PC-3 (cell line): ENCODE measurements around the gene TNFSF13. TPM values are rescaled to one million over a fixed set of nuclear protein-coding genes. Genes with fewer than 3 reads are reported as not detected.

ENCODE experiments used
- ATAC-seq: fragments of 200-7000 bp; cut with Tn5 transposase; 2 replicates; pipeline ENCODE4 v1.9.1; 2020; ENCODE audit warnings: mild to moderate bottlenecking, moderate library complexity
- BruUV-seq: library from RNA; stranded (reverse); fragments of 400-500 nt; replicated peaks from 2 replicates; lab custom pipeline; 2021; lab: Mats Ljungman, UMichigan
- CTCF ChIA-PET: fragments of 300-600 bp; sonication (Branson Sonifier 250); formaldehyde crosslinking; loops from one replicate; lab custom pipeline; 2022; ENCODE audit warnings: antibody characterized with exemption; lab: Charles Lee
- POLR2A ChIA-PET: fragments of 300-600 bp; sonication (Branson Sonifier 250); formaldehyde crosslinking; loops from one replicate; lab custom pipeline; 2022; ENCODE audit warnings: antibody characterized with exemption; ENCODE audit not compliant: unreplicated experiment; lab: Charles Lee
- DNase-seq: peaks from one replicate; pipeline ENCODE4 v3.0.0-alpha.2; 2015
- H2AFZ ChIP-seq: fragments of 300-600 bp; sonication (generic); 2 replicates; pipeline ENCODE4 v1.6.0; 2016; ENCODE audit warnings: antibody characterized with exemption, low read length
- H3F3A ChIP-seq: fragments of 300-600 bp; sonication (generic); one replicate; pipeline ENCODE4 v1.6.0; 2017; ENCODE audit warnings: antibody characterized with exemption, low read length, control low read depth, mild to moderate bottlenecking; ENCODE audit not compliant: unreplicated experiment
- H3K27ac ChIP-seq: fragments of 300-600 bp; sonication (generic); 2 replicates; pipeline ENCODE4 v1.5.1; 2016; ENCODE audit warnings: mild to moderate bottlenecking, low read length
- H3K27me3 ChIP-seq: fragments of 300-600 bp; sonication (generic); 2 replicates; pipeline ENCODE4 v1.6.1; 2016; ENCODE audit warnings: low read length, mixed read lengths
- H3K36me3 ChIP-seq: fragments of 300-600 bp; sonication (generic); 2 replicates; pipeline ENCODE4 v1.6.1; 2016; ENCODE audit warnings: low read depth, mixed run types, low read length, mixed read lengths
- H3K4me1 ChIP-seq: fragments of 300-600 bp; sonication (generic); 2 replicates; pipeline ENCODE4 v1.5.1; 2016; ENCODE audit warnings: low read length; ENCODE audit not compliant: insufficient read depth
- H3K4me2 ChIP-seq: fragments of 300-600 bp; sonication (generic); 2 replicates; pipeline ENCODE4 v1.6.0; 2016; ENCODE audit warnings: low read length
- H3K4me3 ChIP-seq: fragments of 300-600 bp; sonication (generic); 2 replicates; pipeline ENCODE4 v1.5.1; 2016; ENCODE audit warnings: mild to moderate bottlenecking, low read length, mixed read lengths
- H3K79me2 ChIP-seq: fragments of 300-600 bp; sonication (generic); 2 replicates; pipeline ENCODE4 v1.6.1; 2017; ENCODE audit warnings: low read length, mixed read lengths
- H3K9ac ChIP-seq: fragments of 300-600 bp; sonication (generic); 2 replicates; pipeline ENCODE4 v1.6.0; 2016; ENCODE audit warnings: mild to moderate bottlenecking, low read length
- H3K9me2 ChIP-seq: fragments of 300-600 bp; sonication (generic); replicated peaks from 2 replicates; pipeline ENCODE4 v1.6.1; 2016; ENCODE audit warnings: mixed run types, low read length, mixed read lengths
- H3K9me3 ChIP-seq: fragments of 300-600 bp; sonication (generic); 2 replicates; pipeline ENCODE4 v1.6.1; 2016; ENCODE audit warnings: low read length, mixed read lengths
- H4K20me1 ChIP-seq: fragments of 300-600 bp; sonication (generic); 2 replicates; pipeline ENCODE4 v1.6.1; 2016; ENCODE audit warnings: low read length, mixed read lengths
- CTCF ChIP-seq: fragments of 300-600 bp; sonication (generic); conservative IDR thresholded peaks from 2 replicates; pipeline ENCODE4 v1.5.1; 2017; ENCODE audit warnings: antibody characterized with exemption, low read depth, mild to moderate bottlenecking, low read length
- EZH2phosphoT487 ChIP-seq: fragments of 300-600 bp; sonication (generic); IDR thresholded peaks from 2 replicates; pipeline ENCODE4 v1.6.1; 2018; ENCODE audit warnings: mild to moderate bottlenecking, antibody characterized with exemption, low read length, borderline replicate concordance
- intact Hi-C: fragments of 100-400 bp; cut with micrococcal nuclease; formaldehyde crosslinking; loops from 2 replicates; pipeline ENCODE4 v1.9.0; 2023
- total RNA-seq: library from RNA; depleted of rRNA; stranded (reverse); fragments of >200 nt; gene quantifications from 2 replicates; pipeline ENCODE4 v1.2.3, GENCODE V29; 2014

Gene TNFSF13
- total RNA-seq, 1 experiment from 2014 or later = 3.6 TPM

GRCh38 chr17:7589204-7589868 is 30.8 kb downstream of the TNFSF13 start:
- H3K36me3 ChIP-seq = peaks cover 6% of the 10 kb centered on the region; the same call in 1 of the 2 replicates
- H3K4me1 ChIP-seq = peaks cover 49% of the 10 kb centered on the region
- DNase-seq (peak; percentile 46), ATAC-seq (peak; percentile 38)
- no peaks in the 10 kb centered on the region for H3K9me3 ChIP-seq
- H3F3A ChIP-seq = no peaks in the 10 kb centered on the region
- H3K4me3 ChIP-seq = no peak overlapping the region
- TF ChIP-seq CTCF (peak; percentile 61), EZH2phosphoT487 (no peak)
- ChIA-PET CTCF (interaction anchor here (0.6 to 1.1 kb wide), 2 partner anchors 32 to 98 kb away, joined by 4 to 5 read pairs; partner anchors contain the start of genes TP53 and WRAP53), POLR2A (no interaction called here)
- intact Hi-C loops = no loop called here
- no peak overlapping the region for H2AFZ ChIP-seq
- BruUV-seq = TSS peak; percentile 48
- H4K20me1 ChIP-seq = no peaks in the 10 kb centered on the region
- H3K9ac ChIP-seq = no peak overlapping the region
- H3K9me2 ChIP-seq = no peaks in the 10 kb centered on the region
- H3K27ac ChIP-seq = peak overlapping the region; percentile 92; the same call in 1 of the 2 replicates
- H3K4me2 ChIP-seq = no peak overlapping the region
- H3K79me2 ChIP-seq = peaks cover 32% of the 10 kb centered on the region
- no peaks in the 10 kb centered on the region for H3K27me3 ChIP-seq

- CTCF ChIA-PET = interaction anchor here (0.5 to 1.1 kb wide), 3 partner anchors 31 to 213 kb away, joined by 4 to 8 read pairs (median 5); partner anchors contain the start of genes TP53 and WRAP53
Measured at GRCh38 chr17:7589891-7590691, 31.5 kb downstream of the TNFSF13 start, which contains the start of gene SOX15. Gene SOX15, minus strand, starts transcription at chr17:7590094. Its CDS starts 418 bp downstream, at chr17:7589676.

More at GRCh38 chr17:7589891-7590691, 31.5 kb downstream of the TNFSF13 start, which contains the start of gene SOX15:
- H3K9me2 ChIP-seq = no peaks in the 10 kb centered on the region
- no peak within 1 kb of the TSS for H2AFZ ChIP-seq
- ATAC-seq = peak; percentile 21
- peaks cover 46% of the 10 kb centered on the region for H3K4me1 ChIP-seq
- H3K9ac ChIP-seq = peak within 1 kb of the TSS; percentile 65
- H3K9me3 ChIP-seq = no peaks in the 10 kb centered on the region
- TF ChIP-seq CTCF = no peak
- H3K4me3 ChIP-seq = peak within 1 kb of the TSS; percentile 43; the same call in 1 of the 2 replicates
- POLR2A ChIA-PET = interaction anchor here (0.5 to 0.7 kb wide), 3 partner anchors 12 to 111 kb away, joined by 4 to 6 read pairs (median 4); partner anchors contain the start of gene ZBTB4
- H3K79me2 ChIP-seq = peaks cover 24% of the 10 kb centered on the region
- intact Hi-C loops = no loop called here
- no TSS peak for BruUV-seq
- no peaks in the 10 kb centered on the region for H3K27me3 ChIP-seq
- H3K36me3 ChIP-seq = peaks cover 7% of the 10 kb centered on the region
- H3F3A ChIP-seq = no peaks in the 10 kb centered on the region
- no peaks in the 10 kb centered on the region for H4K20me1 ChIP-seq
- peak within 1 kb of the TSS; percentile 92 for H3K27ac ChIP-seq
- DNase-seq = peak; percentile 70
- peak within 1 kb of the TSS; percentile 79 for H3K4me2 ChIP-seq
